Measurements from ENCODE around the gene STAT5B. TPM values are rescaled to one million over a fixed set of nuclear protein-coding genes. Genes with fewer than 3 reads are reported as not detected.

Gene STAT5B
- total and polyA plus RNA-seq, 9 of the 15 experiments (the other 6 are each of a cell fraction or from before 2014, with no cell fraction given) = 20.8 to 176 (median 92.4) TPM

DNA sequence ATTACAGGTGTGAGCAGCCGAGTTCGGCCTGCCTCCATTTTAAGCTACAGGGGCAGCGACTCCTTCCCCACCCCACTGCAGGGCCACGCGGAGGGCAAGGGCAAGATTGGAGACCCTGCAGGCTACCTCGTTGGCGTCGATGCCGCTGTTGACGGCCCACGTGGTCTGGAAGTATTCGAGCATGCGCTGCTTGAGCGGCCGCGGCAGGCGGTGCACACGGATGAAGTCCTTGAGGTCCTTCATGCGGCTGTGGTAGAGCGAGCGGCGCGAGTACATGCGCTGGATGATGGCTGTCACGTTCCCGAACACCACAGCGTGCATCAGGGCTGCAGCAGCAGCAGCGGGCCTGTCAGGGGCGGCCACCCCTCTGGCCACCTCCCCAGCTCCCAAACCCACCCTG, 106.8 kb downstream of the STAT5B start:
- ChIA-PET POLR2A (no interaction called here), CTCF (ENCODE audit: low intra/inter-chr PET ratio) (no interaction called here)
- H3K79me2 ChIP-seq (ENCODE audit: control insufficient read depth, insufficient read depth, low read length) = no peaks in the 10 kb centered on the region
- DNase-seq (ENCODE audit: extremely low read depth in 1 of 4, low spot score in 3 of 4) (no peak), FAIRE-seq (no peak), ATAC-seq (no peak)
- no peaks in the 10 kb centered on the region for H3K27me3 ChIP-seq (ENCODE audit: control insufficient read depth in 2 of 2, insufficient read depth in 2 of 2, low read length in 2 of 2)
- H3K4me1 ChIP-seq (replicated peaks in 1 of 2; ENCODE audit: control insufficient read depth in 2 of 2, insufficient read depth in 2 of 2, low read length in 2 of 2) = peaks cover 0 to 19% of the 10 kb centered on the region in 2 experiments; a peak in 2 of 5 replicates
- BruUV-seq (replicated peaks) = no TSS peak
- no peak overlapping the region for H2AFZ ChIP-seq (ENCODE audit: low read depth, low read length)
- TF ChIP-seq ZNF436 (CRISPR knock-in tag; IDR thresholded peaks at IDR 0.05) (no peak), PPARD (CRISPR knock-in tag; IDR thresholded peaks at IDR 0.05) (no peak), MYBL2 (IDR thresholded peaks at IDR 0.05; ENCODE audit: low read depth) (no peak), MYBL2 (CRISPR knock-in tag; IDR thresholded peaks at IDR 0.05; ENCODE audit: borderline replicate concordance) (no peak), BHLHE40 (IDR thresholded peaks at IDR 0.05; ENCODE audit: low read length) (no peak), SNIP1 (IDR thresholded peaks at IDR 0.05; ENCODE audit: low read depth) (no peak), ZNF165 (CRISPR knock-in tag; IDR thresholded peaks at IDR 0.05; ENCODE audit: borderline replicate concordance) (no peak)
- TF ChIP-seq, protein P1, sequence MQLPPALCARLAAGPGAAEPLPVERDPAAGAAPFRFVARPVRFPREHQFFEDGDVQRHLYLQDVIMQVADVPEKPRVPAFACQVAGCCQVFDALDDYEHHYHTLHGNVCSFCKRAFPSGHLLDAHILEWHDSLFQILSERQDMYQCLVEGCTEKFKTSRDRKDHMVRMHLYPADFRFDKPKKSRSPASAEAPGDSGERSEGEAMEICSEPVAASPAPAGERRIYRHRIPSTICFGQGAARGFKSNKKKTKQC (CRISPR knock-in tag; IDR thresholded peaks at IDR 0.05) = no peak
- TF ChIP-seq, protein P2, sequence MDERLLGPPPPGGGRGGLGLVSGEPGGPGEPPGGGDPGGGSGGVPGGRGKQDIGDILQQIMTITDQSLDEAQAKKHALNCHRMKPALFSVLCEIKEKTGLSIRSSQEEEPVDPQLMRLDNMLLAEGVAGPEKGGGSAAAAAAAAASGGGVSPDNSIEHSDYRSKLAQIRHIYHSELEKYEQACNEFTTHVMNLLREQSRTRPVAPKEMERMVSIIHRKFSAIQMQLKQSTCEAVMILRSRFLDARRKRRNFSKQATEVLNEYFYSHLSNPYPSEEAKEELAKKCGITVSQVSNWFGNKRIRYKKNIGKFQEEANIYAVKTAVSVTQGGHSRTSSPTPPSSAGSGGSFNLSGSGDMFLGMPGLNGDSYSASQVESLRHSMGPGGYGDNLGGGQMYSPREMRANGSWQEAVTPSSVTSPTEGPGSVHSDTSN (CRISPR knock-in tag; IDR thresholded peaks at IDR 0.05; ENCODE audit: low read depth) = no peak
- TF ChIP-seq, protein P2 (tag; conservative IDR thresholded peaks at IDR 0.05; ENCODE audit: low read depth) = no peak
- TF ChIP-seq, protein P3, sequence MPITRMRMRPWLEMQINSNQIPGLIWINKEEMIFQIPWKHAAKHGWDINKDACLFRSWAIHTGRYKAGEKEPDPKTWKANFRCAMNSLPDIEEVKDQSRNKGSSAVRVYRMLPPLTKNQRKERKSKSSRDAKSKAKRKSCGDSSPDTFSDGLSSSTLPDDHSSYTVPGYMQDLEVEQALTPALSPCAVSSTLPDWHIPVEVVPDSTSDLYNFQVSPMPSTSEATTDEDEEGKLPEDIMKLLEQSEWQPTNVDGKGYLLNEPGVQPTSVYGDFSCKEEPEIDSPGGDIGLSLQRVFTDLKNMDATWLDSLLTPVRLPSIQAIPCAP (CRISPR knock-in tag; IDR thresholded peaks at IDR 0.05; ENCODE audit: borderline replicate concordance) = no peak
- TF ChIP-seq, protein P4, sequence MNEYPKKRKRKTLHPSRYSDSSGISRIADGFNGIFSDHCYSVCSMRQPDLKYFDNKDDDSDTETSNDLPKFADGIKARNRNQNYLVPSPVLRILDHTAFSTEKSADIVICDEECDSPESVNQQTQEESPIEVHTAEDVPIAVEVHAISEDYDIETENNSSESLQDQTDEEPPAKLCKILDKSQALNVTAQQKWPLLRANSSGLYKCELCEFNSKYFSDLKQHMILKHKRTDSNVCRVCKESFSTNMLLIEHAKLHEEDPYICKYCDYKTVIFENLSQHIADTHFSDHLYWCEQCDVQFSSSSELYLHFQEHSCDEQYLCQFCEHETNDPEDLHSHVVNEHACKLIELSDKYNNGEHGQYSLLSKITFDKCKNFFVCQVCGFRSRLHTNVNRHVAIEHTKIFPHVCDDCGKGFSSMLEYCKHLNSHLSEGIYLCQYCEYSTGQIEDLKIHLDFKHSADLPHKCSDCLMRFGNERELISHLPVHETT (CRISPR knock-in tag; conservative IDR thresholded peaks at IDR 0.05 in 1 of 2, IDR thresholded peaks at IDR 0.05 in 1 of 2) = no peak
- H3K4me2 ChIP-seq (ENCODE audit: insufficient read depth, low read length) = no peak overlapping the region
- 74% methylated on average over 17 of the region's 29 CpGs for WGBS (ENCODE audit: insufficient coverage, low coverage, missing lambda C conversion rate)
- intact Hi-C loops (cut with micrococcal nuclease) = no loop called here
- H3K9me3 ChIP-seq (replicated peaks; ENCODE audit: control insufficient read depth, insufficient read depth, low read depth, low read length) = no peaks in the 10 kb centered on the region
- no peaks in the 10 kb centered on the region for H3K36me3 ChIP-seq (ENCODE audit: control insufficient read depth, insufficient read depth, low read length)
- peak overlapping the region in 1 of 2 experiments; percentile 33; a peak in 1 of 4 replicates for H3K9ac ChIP-seq (ENCODE audit: insufficient read depth in 1 of 2, low read depth in 2 of 2, low read length in 2 of 2)
- no peak overlapping the region for H3K4me3 ChIP-seq
- H3K27ac ChIP-seq (ENCODE audit: extremely low read depth, low read depth, low read length) = no peak overlapping the region
- in situ Hi-C loops (cut with MboI) = no loop called here
- no peaks in the 10 kb centered on the region for H3K9me1 ChIP-seq (ENCODE audit: control insufficient read depth, insufficient read depth, low read length)
- no peaks in the 10 kb centered on the region for H4K20me1 ChIP-seq (replicated peaks; ENCODE audit: control insufficient read depth, insufficient read depth, low read length)

Data from K562 (cell line).